GM21723 (cell line): Measurements from ENCODE around the gene PARL.

ENCODE experiments used
- ATAC-seq: cut with Tn5 transposase; IDR thresholded peaks from one replicate; pipeline ENCODE4 v1.9.1; 2021; ENCODE audit warnings: mild to moderate bottlenecking, moderate library complexity; ENCODE audit not compliant: unreplicated experiment

PARL gene

GRCh38 chr3:183818706-183819624 is 65.7 kb downstream of the PARL start:
- no peak for ATAC-seq

GRCh38 chr3:183818041-183818620 is 66.5 kb downstream of the PARL start:
- ATAC-seq, result no peak

GRCh38 chr3:183817639-183818038 is 67.0 kb downstream of the PARL start:
- ATAC-seq, result no peak

- ATAC-seq, result no peak
These were observed 67.8 kb downstream of the PARL start for GRCh38 chr3:183816681-183817510.

GRCh38 chr3:183815951-183816475 is 68.7 kb downstream of the PARL start:
- no peak for ATAC-seq

GRCh38 chr3:183815563-183815940 is 69.1 kb downstream of the PARL start:
- ATAC-seq, result no peak

GRCh38 chr3:183814240-183814639 is 70.4 kb downstream of the PARL start:
- no peak for ATAC-seq

GRCh38 chr3:183812761-183813445 is 71.8 kb downstream of the PARL start:
- no peak for ATAC-seq

- ATAC-seq, result no peak
These were observed 73.0 kb downstream of the PARL start for GRCh38 chr3:183811638-183812037.

GRCh38 chr3:183810643-183811594 is 73.8 kb downstream of the PARL start:
- no peak for ATAC-seq

GRCh38 chr3:183809270-183809669 is 75.4 kb downstream of the PARL start:
- ATAC-seq, result no peak

- ATAC-seq, result no peak
These were observed 76.3 kb downstream of the PARL start for GRCh38 chr3:183808355-183808754.

- no peak for ATAC-seq
These were observed 76.8 kb downstream of the PARL start for GRCh38 chr3:183807881-183808280.

- ATAC-seq, result no peak
These were observed 77.4 kb downstream of the PARL start for GRCh38 chr3:183807209-183807728.

GRCh38 chr3:183802989-183803388 is 81.7 kb downstream of the PARL start:
- ATAC-seq, result no peak

- no peak for ATAC-seq
These were observed 83.1 kb downstream of the PARL start for GRCh38 chr3:183801601-183802000.

- no peak for ATAC-seq
These were observed 84.3 kb downstream of the PARL start for GRCh38 chr3:183800243-183800863.

- no peak for ATAC-seq
These were observed 85.2 kb downstream of the PARL start for GRCh38 chr3:183799461-183799860.

GRCh38 chr3:183797996-183798395 is 86.7 kb downstream of the PARL start:
- ATAC-seq, result no peak
